Brain microvascular endothelial cell (primary cell): ENCODE data around the gene EED.

Experiments used
- DNase-seq: peaks from one replicate; pipeline ENCODE4 v3.0.0-alpha.2; 2020
- H3K27ac ChIP-seq: fragments of 250-450 bp; sonication (Bioruptor Pico); 2 replicates; pipeline ENCODE4 v1.5.1; 2020; ENCODE audit warnings: mild to moderate bottlenecking, moderate library complexity
- H3K27me3 ChIP-seq: fragments of 250-450 bp; sonication (Bioruptor Pico); replicated peaks from 2 replicates; pipeline ENCODE4 v1.5.1; 2020; ENCODE audit warnings: mild to moderate bottlenecking
- H3K36me3 ChIP-seq: fragments of 250-450 bp; sonication (Bioruptor Pico); replicated peaks from 2 replicates; pipeline ENCODE4 v1.5.1; 2020; ENCODE audit warnings: mild to moderate bottlenecking
- H3K4me3 ChIP-seq: 2 replicates; pipeline ENCODE4 v1.5.1; 2011; ENCODE audit warnings: low read depth, mild to moderate bottlenecking, control low read depth, low read length, moderate library complexity
- CTCF ChIP-seq: IDR thresholded peaks from 2 replicates; pipeline ENCODE4 v1.5.1; 2011; ENCODE audit warnings: low read depth, mild to moderate bottlenecking, moderate library complexity, low read length, control low read depth, inconsistent platforms; ENCODE audit errors: missing control alignments
- in situ Hi-C: cut with HindIII; loops from 2 replicates; pipeline ENCODE4 v1.10.0; 2017; ENCODE audit warnings: low sequenced_read_pairs, low pct_ligation_motif_present

EED gene

GRCh38 chr11:86211619-86212018 is 32.9 kb upstream of the EED start:
- Histone ChIP-seq H3K27ac (no peak overlapping the region), H3K27me3 (no peaks in the 10 kb centered on the region), H3K4me3 (no peak overlapping the region), H3K36me3 (no peaks in the 10 kb centered on the region)
- TF ChIP-seq CTCF = no peak
- no peak for DNase-seq
- in situ Hi-C loops = loop anchor here (25.0 kb wide), 1 partner anchor 174 kb away; no protein-coding TSS in a partner anchor

GRCh38 chr11:86212019-86212611 is 32.4 kb upstream of the EED start:
- H3K27me3 ChIP-seq = no peaks in the 10 kb centered on the region
- TF ChIP-seq CTCF = no peak
- no peaks in the 10 kb centered on the region for H3K36me3 ChIP-seq
- in situ Hi-C loops = loop anchor here (25.0 kb wide), 1 partner anchor 175 kb away; no protein-coding TSS in a partner anchor
- no peak overlapping the region for H3K4me3 ChIP-seq
- DNase-seq = no peak
- no peak overlapping the region for H3K27ac ChIP-seq

GRCh38 chr11:86214710-86215109 is 29.8 kb upstream of the EED start:
- no peak overlapping the region for H3K27ac ChIP-seq
- in situ Hi-C loops = loop anchor here (25.0 kb wide), 1 partner anchor 177 kb away; no protein-coding TSS in a partner anchor
- no peaks in the 10 kb centered on the region for H3K36me3 ChIP-seq
- no peak for DNase-seq
- no peaks in the 10 kb centered on the region for H3K27me3 ChIP-seq
- TF ChIP-seq CTCF = peak; percentile 26
- H3K4me3 ChIP-seq = no peak overlapping the region

- peak; percentile 97 for TF ChIP-seq CTCF
- H3K27ac ChIP-seq = no peak overlapping the region
- DNase-seq = peak; percentile 61
- H3K27me3 ChIP-seq = no peaks in the 10 kb centered on the region
- H3K4me3 ChIP-seq = peak overlapping the region; percentile 29
- in situ Hi-C loops = loop anchor here (25.0 kb wide), 1 partner anchor 181 kb away; no protein-coding TSS in a partner anchor
- H3K36me3 ChIP-seq = no peaks in the 10 kb centered on the region
Observed at GRCh38 chr11:86218125-86219084, 26.1 kb upstream of the EED start.

- no peak for TF ChIP-seq CTCF
- H3K36me3 ChIP-seq = no peaks in the 10 kb centered on the region
- in situ Hi-C loops = loop anchor here (25.0 kb wide), 1 partner anchor 182 kb away; no protein-coding TSS in a partner anchor
- H3K27ac ChIP-seq = no peak overlapping the region
- no peak overlapping the region for H3K4me3 ChIP-seq
- DNase-seq = no peak
- H3K27me3 ChIP-seq = no peaks in the 10 kb centered on the region
Observed at GRCh38 chr11:86219311-86220193, 25.0 kb upstream of the EED start.
